GM18519 (cell line): Measurements from ENCODE around the gene ARID1B.
A peak's percentile ranks its signal among the peaks of the same experiment; 100 is the strongest.

Source experiments
- ATAC-seq: cut with Tn5 transposase; IDR thresholded peaks from one replicate; pipeline ENCODE4 v1.9.1; 2021; ENCODE audit warnings: mild to moderate bottlenecking, moderate library complexity; ENCODE audit not compliant: unreplicated experiment, low FRiP score

ARID1B gene

DNA sequence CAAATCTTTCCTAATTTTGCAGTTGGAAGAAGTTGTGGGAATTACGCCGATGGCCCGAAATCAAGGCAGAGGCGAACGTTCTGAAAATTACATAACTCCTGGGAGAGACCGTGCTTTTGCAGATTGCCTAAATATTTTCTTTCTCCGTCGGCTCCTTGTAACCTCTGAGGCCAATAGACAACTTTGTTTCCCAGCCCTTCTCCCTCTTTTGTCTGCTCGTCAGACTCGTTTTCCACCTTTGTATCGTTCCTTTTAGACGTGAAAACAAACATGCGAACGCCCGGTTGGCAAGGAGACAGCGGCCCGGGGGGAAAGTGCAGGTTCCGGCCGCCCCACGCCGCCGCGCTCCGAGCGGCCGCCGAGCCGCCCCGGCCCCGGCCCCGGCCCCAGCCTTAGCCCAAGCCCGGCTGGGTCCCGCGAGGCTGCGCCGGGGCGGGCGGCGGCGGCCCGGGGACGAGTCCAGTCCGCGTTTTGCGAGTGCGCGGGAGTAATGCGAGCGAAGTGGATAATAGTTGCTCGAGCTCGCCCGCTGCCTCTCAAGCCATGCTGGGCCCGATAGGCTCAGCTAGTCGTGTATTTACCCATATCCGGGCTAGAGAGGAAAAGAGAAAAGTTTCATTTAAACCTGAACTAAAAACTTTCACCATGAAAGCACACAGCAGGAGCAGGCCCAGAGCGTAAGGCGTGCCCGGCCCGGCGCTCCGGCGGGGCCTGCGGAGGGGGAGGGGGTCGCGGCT, at the start of gene ARID1B:
Gene ARID1B, plus strand, starts transcription at position 539 of the 737 bp plus-strand sequence. CDS start 303 bp downstream, outside the sequence.
- peak; percentile 35 for ATAC-seq

- ATAC-seq = peak; percentile 54
Measured at GRCh38 chr6:156727715-156728385, 49.3 kb upstream of the ARID1B start.

GRCh38 chr6:156729248-156729647, 47.9 kb upstream of the ARID1B start:
- ATAC-seq = peak; percentile 50

DNA sequence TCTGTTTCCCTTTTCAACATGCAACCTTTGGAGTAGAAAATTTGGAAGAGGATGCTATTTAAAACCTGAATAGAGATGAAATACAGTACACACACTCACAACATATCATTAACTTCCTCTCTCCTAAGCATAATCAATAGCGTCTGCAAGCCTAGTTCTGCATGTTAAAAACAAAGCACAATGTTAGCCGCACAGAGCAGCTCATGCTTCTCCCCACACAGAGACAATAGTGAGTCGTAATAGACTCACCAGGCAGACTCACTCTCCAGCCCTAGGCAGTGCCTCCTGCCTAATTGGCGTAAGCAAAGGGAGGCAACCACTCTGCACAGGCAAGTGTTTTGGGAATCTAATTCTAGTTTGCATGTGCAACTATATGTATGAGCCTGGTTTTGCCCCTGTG, 45.8 kb upstream of the ARID1B start:
- no peak for ATAC-seq

DNA sequence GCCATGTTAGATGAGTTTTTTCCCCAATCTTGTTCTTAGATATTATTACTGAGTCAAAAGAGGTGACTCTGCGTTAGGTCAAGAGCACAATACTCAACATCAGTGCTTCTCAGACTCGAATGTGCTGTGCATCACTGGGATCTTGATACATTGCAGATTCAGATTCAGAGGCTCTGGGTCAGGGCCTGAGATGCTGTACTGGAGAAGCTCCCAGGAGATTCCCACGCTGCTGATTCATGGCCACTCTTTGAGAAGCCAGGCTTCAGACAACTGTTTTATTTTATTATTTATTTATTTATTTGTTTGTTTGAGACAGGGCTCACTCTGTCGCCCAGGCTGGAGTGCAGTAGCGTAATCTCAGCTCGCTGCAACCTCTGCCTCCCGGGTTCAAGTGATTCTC, 41.4 kb upstream of the ARID1B start:
- no peak for ATAC-seq

GRCh38 chr6:156740604-156741003, 36.6 kb upstream of the ARID1B start:
- ATAC-seq = no peak

GRCh38 chr6:156741287-156742073, 35.7 kb upstream of the ARID1B start:
- no peak for ATAC-seq

DNA sequence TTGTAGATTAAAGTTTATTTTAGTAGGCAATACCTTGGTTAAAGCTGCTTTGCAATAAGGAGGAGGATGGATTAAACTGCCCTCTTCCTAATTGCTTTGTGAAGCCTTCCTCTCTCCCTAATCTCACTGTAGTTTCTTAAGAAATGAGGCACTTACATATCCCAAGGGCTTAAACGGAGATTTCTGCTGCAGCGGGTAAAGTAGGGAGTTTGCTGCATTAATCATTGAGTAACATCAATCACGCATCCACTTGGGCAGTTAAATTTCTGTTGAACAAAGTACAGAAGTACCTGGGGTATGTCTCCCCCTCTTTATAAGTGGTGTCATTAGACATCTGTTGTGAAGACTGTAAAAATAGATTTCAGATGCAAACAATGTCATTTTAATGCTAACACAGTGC, 29.5 kb upstream of the ARID1B start:
- no peak for ATAC-seq

- no peak for ATAC-seq
Measured at GRCh38 chr6:156748504-156748903, 28.7 kb upstream of the ARID1B start.

GRCh38 chr6:156752666-156753301, 24.4 kb upstream of the ARID1B start:
- peak; percentile 57 for ATAC-seq

- no peak for ATAC-seq
Measured at GRCh38 chr6:156756630-156757610, 20.3 kb upstream of the ARID1B start.

DNA sequence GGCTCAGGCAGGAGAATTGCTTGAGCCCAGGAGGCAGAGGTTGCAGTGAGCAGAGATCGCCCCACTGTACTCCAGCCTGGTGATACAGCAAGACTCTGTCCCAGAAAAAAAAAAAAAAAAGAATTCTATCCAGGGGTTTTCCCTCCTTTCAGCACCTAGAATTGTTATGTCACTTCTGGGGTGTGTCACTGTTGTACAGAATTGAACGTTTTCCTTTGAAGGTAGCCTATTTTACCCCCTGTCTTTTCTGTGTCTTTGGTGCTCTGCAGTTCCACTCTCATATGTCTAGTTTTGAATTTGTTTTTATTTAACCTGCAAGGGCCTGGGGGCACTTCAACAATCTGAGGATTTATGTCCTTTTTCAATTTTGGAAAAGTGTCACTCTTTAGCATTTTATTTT, 19.3 kb upstream of the ARID1B start:
- no peak for ATAC-seq

- no peak for ATAC-seq
Measured at GRCh38 chr6:156760377-156760776, 16.8 kb upstream of the ARID1B start.

DNA sequence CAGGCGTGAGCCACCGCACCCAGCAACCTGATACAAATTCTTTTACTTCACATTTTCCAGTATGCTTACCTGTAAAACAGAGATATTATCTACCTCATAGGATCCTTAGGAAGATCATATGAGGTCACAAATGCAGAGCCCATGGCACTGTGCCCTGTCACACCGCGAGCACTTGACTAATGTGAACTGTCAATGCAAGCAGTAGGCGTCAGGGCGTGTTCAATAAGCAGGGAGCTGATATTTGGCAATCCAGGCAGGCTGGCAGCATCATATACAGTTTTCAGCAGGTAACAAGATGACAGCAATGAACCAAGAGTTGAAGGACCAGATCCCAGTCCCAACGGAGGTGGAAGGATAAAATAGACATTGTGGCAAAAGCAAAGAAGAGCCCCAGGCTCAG, 14.6 kb upstream of the ARID1B start:
- no peak for ATAC-seq

GRCh38 chr6:156765117-156765516, 12.1 kb upstream of the ARID1B start:
- ATAC-seq = no peak

DNA sequence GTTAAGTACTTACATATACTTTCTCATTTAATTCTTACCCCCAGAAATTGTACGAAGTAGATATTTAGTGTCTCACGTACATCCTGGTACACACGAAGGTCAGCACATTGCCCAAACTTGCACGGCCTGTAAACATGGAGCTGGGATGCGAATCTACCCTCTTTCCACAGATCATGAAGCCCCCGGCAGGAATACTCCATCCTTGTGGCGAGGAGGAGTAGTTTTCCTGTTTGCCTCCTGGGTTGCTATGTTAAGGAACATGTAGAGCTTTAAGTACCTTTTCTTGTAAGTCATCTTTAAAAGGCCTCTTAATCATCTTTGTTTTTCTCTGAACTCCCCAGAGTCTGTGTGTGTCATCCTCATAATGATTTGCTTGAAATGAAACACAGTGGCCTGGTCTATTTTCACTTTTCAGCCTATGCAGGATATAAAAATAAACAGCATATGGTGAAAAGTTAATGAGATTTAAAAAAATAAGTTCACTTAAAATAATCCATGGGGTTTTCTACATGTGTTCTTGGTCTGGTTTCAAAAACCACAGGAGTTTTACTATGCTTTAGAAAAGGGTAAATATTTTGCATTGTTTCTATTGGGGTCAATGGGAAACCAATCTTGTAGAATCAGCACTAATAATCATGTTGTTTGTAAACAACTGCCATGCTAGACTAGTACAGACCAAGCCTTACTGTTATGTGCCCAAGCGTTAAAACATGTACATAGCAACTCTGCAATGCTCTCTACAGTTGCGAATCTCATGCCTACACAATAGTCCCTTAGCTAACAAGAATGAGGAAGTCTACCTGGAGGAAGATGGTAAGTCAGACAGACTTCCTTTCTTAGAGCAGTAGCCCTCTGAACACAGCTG, 9.3 kb upstream of the ARID1B start:
- peak; percentile 87 for ATAC-seq

- ATAC-seq = no peak
Measured at GRCh38 chr6:156771047-156771446, 6.1 kb upstream of the ARID1B start.

DNA sequence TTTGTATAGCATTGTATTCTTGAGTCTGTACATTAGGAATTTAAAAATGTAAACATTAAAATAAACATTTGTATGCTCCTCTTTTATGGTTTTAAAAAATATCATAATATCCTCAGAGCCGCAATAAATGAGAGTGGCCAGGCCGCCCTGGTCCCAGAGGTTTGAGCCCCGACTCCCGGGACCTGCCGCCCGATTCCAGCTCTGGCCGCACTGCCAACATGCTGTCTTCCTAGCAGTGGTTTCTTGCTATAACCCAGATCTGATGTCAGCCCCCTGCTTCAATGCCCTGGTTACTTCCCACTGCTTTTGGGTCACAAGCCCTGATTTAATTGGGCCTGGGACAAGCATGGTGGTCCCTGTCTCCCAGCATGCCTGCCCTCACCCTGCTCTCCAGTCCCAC, 5.4 kb upstream of the ARID1B start:
- no peak for ATAC-seq

- ATAC-seq = no peak
Measured at GRCh38 chr6:156773476-156773875, 3.7 kb upstream of the ARID1B start.
